Calu3 (cell line): ENCODE results near the gene SCAMP4. TPM values are rescaled to one million over a fixed set of nuclear protein-coding genes. Genes with fewer than 3 reads are reported as not detected.

ENCODE experiments used
- BruUV-seq: library from RNA; stranded (reverse); fragments of 400-500 nt; replicated peaks from 2 replicates; lab custom pipeline; 2021; lab: Mats Ljungman, UMichigan
- CTCF ChIA-PET: fragments of 300-600 bp; sonication (Branson Sonifier 250); formaldehyde crosslinking; loops from one replicate; lab custom pipeline; 2022; ENCODE audit warnings: antibody characterized with exemption; lab: Charles Lee
- DNase-seq: peaks from one replicate; pipeline ENCODE4 v3.0.0; 2022
- H3K27ac Mint-ChIP-seq: one replicate; pipeline ENCODE4 v1.8.0; 2022; ENCODE audit warnings: mixed read lengths; ENCODE audit not compliant: unreplicated experiment
- H3K27me3 Mint-ChIP-seq: one replicate; pipeline ENCODE4 v1.8.0; 2022; ENCODE audit warnings: mixed read lengths; ENCODE audit not compliant: unreplicated experiment
- H3K36me3 Mint-ChIP-seq: one replicate; pipeline ENCODE4 v1.8.0; 2022; ENCODE audit warnings: mild to moderate bottlenecking, moderate library complexity, mixed read lengths; ENCODE audit not compliant: insufficient read depth, unreplicated experiment
- H3K4me1 Mint-ChIP-seq: one replicate; pipeline ENCODE4 v1.8.0; 2022; ENCODE audit warnings: mild to moderate bottlenecking, low read depth, mixed read lengths; ENCODE audit not compliant: unreplicated experiment
- H3K4me3 Mint-ChIP-seq: one replicate; pipeline ENCODE4 v1.8.0; 2022; ENCODE audit warnings: mild to moderate bottlenecking, low read depth, moderate library complexity, mixed read lengths; ENCODE audit not compliant: unreplicated experiment
- H3K9me3 Mint-ChIP-seq: one replicate; pipeline ENCODE4 v1.8.0; 2022; ENCODE audit warnings: low read depth, mixed read lengths; ENCODE audit not compliant: unreplicated experiment
- intact Hi-C: fragments of 100-400 bp; cut with micrococcal nuclease; formaldehyde crosslinking; loops from one replicate; pipeline ENCODE4 v1.10.0; 2022; ENCODE audit not compliant: unreplicated experiment
- total RNA-seq: library from RNA; stranded (reverse); gene quantifications from 2 replicates; pipeline ENCODE4 v1.2.3, GENCODE V29; 2022
- TF ChIP-seq, protein P1 (sequence below): fragments of 200-600 bp; IDR thresholded peaks from one replicate; pipeline ENCODE4 v1.8.0; 2022; ENCODE audit warnings: antibody characterized with exemption; ENCODE audit not compliant: unreplicated experiment

Gene SCAMP4
- total RNA-seq, 1 experiment from 2014 or later, result 64.2 TPM

DNA sequence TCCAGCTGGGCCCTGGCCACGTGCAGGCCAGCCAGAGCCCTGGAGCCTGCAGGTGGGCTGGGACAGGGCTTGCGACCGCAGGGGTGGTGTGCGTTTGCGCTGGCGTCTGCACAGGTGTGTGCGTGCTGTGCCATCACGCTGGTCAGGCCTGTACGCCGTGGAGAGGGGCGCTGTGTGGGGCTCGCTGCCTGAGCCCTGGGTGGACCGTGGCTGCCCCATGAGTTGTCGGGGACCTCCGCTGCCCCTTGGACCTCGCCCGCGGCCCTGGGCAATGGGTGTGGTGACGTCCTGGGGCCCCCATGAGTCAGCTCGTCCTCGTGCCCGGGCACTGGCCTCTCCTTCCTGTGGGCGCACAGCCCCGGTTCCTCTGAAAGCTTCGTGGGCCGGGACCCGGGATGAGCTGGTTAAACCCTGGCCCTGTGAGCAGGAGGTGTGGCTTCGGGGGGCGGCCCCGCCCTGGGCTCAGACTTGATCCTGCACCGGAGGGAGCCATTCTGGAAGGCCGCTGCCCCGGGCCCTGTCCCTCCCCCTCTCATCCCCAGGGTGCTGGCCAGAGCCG is 42.5 kb downstream of the SCAMP4 start:
- Mint-ChIP-seq H3K9me3 (no peaks in the 10 kb centered on the region), H3K27me3 (no peaks in the 10 kb centered on the region), H3K4me1 (no peaks in the 10 kb centered on the region), H3K27ac (no peak overlapping the region), H3K36me3 (peaks cover 13% of the 10 kb centered on the region), H3K4me3 (no peak overlapping the region)
- no peak for DNase-seq
- no TSS peak for BruUV-seq
- intact Hi-C loops, result no loop called here
- TF ChIP-seq, protein P1, sequence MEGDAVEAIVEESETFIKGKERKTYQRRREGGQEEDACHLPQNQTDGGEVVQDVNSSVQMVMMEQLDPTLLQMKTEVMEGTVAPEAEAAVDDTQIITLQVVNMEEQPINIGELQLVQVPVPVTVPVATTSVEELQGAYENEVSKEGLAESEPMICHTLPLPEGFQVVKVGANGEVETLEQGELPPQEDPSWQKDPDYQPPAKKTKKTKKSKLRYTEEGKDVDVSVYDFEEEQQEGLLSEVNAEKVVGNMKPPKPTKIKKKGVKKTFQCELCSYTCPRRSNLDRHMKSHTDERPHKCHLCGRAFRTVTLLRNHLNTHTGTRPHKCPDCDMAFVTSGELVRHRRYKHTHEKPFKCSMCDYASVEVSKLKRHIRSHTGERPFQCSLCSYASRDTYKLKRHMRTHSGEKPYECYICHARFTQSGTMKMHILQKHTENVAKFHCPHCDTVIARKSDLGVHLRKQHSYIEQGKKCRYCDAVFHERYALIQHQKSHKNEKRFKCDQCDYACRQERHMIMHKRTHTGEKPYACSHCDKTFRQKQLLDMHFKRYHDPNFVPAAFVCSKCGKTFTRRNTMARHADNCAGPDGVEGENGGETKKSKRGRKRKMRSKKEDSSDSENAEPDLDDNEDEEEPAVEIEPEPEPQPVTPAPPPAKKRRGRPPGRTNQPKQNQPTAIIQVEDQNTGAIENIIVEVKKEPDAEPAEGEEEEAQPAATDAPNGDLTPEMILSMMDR, result no peak
- CTCF ChIA-PET, result interaction anchor here (0.5 to 0.8 kb wide), 2 partner anchors 9 to 146 kb away, joined by 3 to 4 read pairs; no protein-coding TSS in a partner anchor

DNA sequence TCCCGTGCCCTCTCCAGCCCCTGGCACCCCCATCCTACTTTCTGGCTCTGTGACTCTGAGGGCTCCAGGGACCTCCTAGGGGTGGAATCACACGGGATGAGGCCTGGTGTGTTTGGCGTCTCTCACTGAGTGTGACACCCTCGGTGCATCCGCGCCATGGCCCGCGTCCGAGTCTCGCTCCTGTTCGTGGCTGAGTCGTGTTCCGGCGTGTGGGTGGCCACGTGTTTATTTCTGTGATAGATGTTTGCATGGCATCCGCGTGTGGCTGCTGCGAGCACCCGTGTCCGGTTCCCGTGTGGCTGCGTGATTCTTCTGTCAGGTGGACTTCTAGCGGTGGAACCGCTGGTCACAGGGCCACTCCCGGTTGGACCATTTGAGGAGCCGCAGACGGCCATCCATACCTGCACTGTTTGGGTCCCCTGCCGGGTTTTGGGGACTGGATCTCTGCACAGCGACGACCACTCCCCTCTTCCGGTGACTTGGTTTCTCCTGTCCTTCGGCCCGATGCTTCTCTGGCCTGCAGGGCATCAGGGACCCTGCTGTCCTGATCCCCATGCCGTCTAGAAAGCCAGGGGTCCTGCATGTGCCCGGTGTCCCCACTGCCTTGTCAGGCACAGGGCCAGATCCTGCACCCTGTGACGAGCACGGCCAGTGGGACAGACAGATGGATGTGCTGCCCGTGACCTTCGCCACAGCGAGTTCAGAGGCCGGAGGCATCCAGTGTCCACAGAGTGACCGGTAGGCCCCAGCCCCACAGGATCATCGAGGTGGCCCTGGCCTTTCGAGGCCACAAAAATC is 44.3 kb downstream of the SCAMP4 start:
- peaks cover 9% of the 10 kb centered on the region for H3K36me3 Mint-ChIP-seq
- DNase-seq, result no peak
- H3K9me3 Mint-ChIP-seq, result no peaks in the 10 kb centered on the region
- CTCF ChIA-PET, result no interaction called here
- H3K4me1 Mint-ChIP-seq, result no peaks in the 10 kb centered on the region
- no peaks in the 10 kb centered on the region for H3K27me3 Mint-ChIP-seq
- TF ChIP-seq, protein P1, result no peak
- no peak overlapping the region for H3K4me3 Mint-ChIP-seq
- H3K27ac Mint-ChIP-seq, result no peak overlapping the region
- BruUV-seq, result no TSS peak
- intact Hi-C loops, result no loop called here

DNA sequence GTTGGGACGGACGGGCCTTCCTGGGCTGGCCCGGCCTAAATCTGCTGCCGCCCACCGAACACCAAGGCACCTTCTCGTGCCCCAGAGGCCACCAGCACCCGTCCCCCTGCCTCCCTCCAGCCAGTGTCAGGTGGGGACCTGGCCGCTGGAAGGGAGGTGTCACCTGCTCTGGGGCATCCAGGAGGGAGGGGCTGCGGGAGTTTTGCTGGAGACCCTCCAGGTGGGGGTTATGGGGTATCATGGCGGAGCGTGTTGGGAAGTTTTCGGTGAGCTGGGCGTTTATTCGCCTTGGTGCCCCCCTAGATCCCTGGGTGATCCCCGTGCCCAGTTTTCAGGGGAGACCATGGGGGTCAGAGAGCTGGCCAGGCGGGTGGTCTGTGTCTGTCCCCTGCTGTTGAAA is 45.4 kb downstream of the SCAMP4 start:
- no peak overlapping the region for H3K4me3 Mint-ChIP-seq
- no peaks in the 10 kb centered on the region for H3K4me1 Mint-ChIP-seq
- CTCF ChIA-PET, result no interaction called here
- H3K27me3 Mint-ChIP-seq, result no peaks in the 10 kb centered on the region
- no peak overlapping the region for H3K27ac Mint-ChIP-seq
- TF ChIP-seq, protein P1, result no peak
- BruUV-seq, result no TSS peak
- no peak for DNase-seq
- peaks cover 9% of the 10 kb centered on the region for H3K36me3 Mint-ChIP-seq
- intact Hi-C loops, result no loop called here
- H3K9me3 Mint-ChIP-seq, result no peaks in the 10 kb centered on the region

DNA sequence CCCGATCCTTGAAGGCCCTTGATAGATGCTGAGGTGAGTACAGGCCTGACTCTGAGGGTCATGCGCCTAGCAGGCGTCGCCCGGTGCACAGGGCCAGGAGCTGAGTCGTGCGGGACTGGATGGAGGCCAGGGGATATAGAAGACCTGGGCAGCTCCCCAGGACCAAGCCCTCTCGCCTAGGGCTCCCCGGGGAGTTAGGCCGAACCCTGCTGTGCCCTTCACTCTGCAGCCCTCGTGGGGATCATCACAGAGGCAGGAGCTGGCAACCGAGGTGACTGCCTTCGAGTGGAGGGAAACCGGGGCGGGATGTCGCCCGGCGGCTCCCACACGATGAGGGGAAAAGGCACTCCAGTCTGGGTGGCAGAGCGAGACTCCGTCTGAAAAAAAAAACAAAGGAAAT is 47.4 kb downstream of the SCAMP4 start:
- Mint-ChIP-seq H3K4me1 (no peaks in the 10 kb centered on the region), H3K27me3 (no peaks in the 10 kb centered on the region), H3K9me3 (no peaks in the 10 kb centered on the region), H3K36me3 (peaks cover 4% of the 10 kb centered on the region), H3K27ac (no peak overlapping the region), H3K4me3 (no peak overlapping the region)
- intact Hi-C loops, result no loop called here
- TF ChIP-seq, protein P1, result no peak
- CTCF ChIA-PET, result interaction anchor here (0.8 kb wide), 1 partner anchor 29 kb away, joined by 4 read pairs; no protein-coding TSS in a partner anchor
- no peak for DNase-seq
- no TSS peak for BruUV-seq
